KMS-11 (cell line): ENCODE measurements around the gene DAAM2.

Source experiments
- H2AFZ ChIP-seq: fragments of 200-600 bp; sonication (generic); 2 replicates; pipeline ENCODE4 v1.6.1; 2016; ENCODE audit warnings: antibody characterized with exemption, mixed run types, low read depth
- H3K27ac ChIP-seq: fragments of 200-600 bp; sonication (generic); 2 replicates; pipeline ENCODE4 v1.6.1; 2016; ENCODE audit warnings: mild to moderate bottlenecking, mixed run types
- H3K27me3 ChIP-seq: fragments of 200-600 bp; sonication (generic); 2 replicates; pipeline ENCODE4 v1.6.1; 2017; ENCODE audit warnings: mild to moderate bottlenecking, low read depth, mixed run types, moderate library complexity; ENCODE audit not compliant: insufficient read depth
- H3K36me3 ChIP-seq: fragments of 200-600 bp; sonication (generic); 2 replicates; pipeline ENCODE4 v1.6.1; 2017; ENCODE audit warnings: mild to moderate bottlenecking, mixed run types; ENCODE audit not compliant: insufficient read depth
- H3K4me1 ChIP-seq: fragments of 200-600 bp; sonication (generic); 2 replicates; pipeline ENCODE4 v1.6.1; 2016; ENCODE audit warnings: mild to moderate bottlenecking, low read depth, mixed run types; ENCODE audit not compliant: poor library complexity, severe bottlenecking
- H3K4me2 ChIP-seq: fragments of 200-600 bp; sonication (generic); 2 replicates; pipeline ENCODE4 v1.7.0; 2016; ENCODE audit warnings: mild to moderate bottlenecking, mixed run types
- H3K4me3 ChIP-seq: fragments of 200-600 bp; sonication (generic); IDR thresholded peaks from 2 replicates; pipeline ENCODE4 v1.6.1; 2017; ENCODE audit warnings: low read depth, low read length, mixed read lengths; ENCODE audit not compliant: insufficient read depth
- H3K79me2 ChIP-seq: fragments of 200-600 bp; sonication (generic); 2 replicates; pipeline ENCODE4 v1.6.1; 2016; ENCODE audit warnings: low read depth, mixed run types; ENCODE audit not compliant: insufficient read depth
- H3K9ac ChIP-seq: fragments of 200-600 bp; sonication (generic); 2 replicates; pipeline ENCODE4 v1.6.1; 2016; ENCODE audit warnings: mild to moderate bottlenecking, mixed run types
- H4K20me1 ChIP-seq: fragments of 200-600 bp; sonication (generic); 2 replicates; pipeline ENCODE4 v1.6.1; 2016; ENCODE audit warnings: mild to moderate bottlenecking, mixed run types; ENCODE audit not compliant: insufficient read depth
- CTCF ChIP-seq: fragments of 200-600 bp; sonication (generic); conservative IDR thresholded peaks from 2 replicates; pipeline ENCODE4 v1.6.1; 2017; ENCODE audit warnings: low read depth, mild to moderate bottlenecking, antibody characterized with exemption, low read length, moderate library complexity, mixed read lengths

Gene DAAM2

GRCh38 chr6:39873439-39873838, 81.3 kb downstream of the DAAM2 start:
- Histone ChIP-seq H3K9ac (no peak overlapping the region), H3K27me3 (no peaks in the 10 kb centered on the region), H4K20me1 (no peaks in the 10 kb centered on the region), H3K27ac (no peak overlapping the region), H3K4me1 (no peaks in the 10 kb centered on the region), H2AFZ (no peak overlapping the region), H3K36me3 (no peaks in the 10 kb centered on the region), H3K4me3 (no peak overlapping the region), H3K79me2 (no peaks in the 10 kb centered on the region), H3K4me2 (no peak overlapping the region)
- TF ChIP-seq CTCF: no peak

- Histone ChIP-seq H3K27me3 (no peaks in the 10 kb centered on the region), H2AFZ (no peak overlapping the region), H3K9ac (no peak overlapping the region), H3K27ac (no peak overlapping the region), H3K4me2 (no peak overlapping the region), H3K4me1 (no peaks in the 10 kb centered on the region), H3K36me3 (no peaks in the 10 kb centered on the region), H3K4me3 (no peak overlapping the region), H3K79me2 (no peaks in the 10 kb centered on the region), H4K20me1 (no peaks in the 10 kb centered on the region)
- no peak for TF ChIP-seq CTCF
Observed at GRCh38 chr6:39876111-39876510, 83.9 kb downstream of the DAAM2 start.

GRCh38 chr6:39876826-39877225, 84.7 kb downstream of the DAAM2 start:
- Histone ChIP-seq H3K4me3 (no peak overlapping the region), H3K9ac (no peak overlapping the region), H4K20me1 (no peaks in the 10 kb centered on the region), H2AFZ (no peak overlapping the region), H3K4me2 (no peak overlapping the region), H3K27ac (no peak overlapping the region), H3K36me3 (no peaks in the 10 kb centered on the region), H3K79me2 (no peaks in the 10 kb centered on the region), H3K4me1 (no peaks in the 10 kb centered on the region), H3K27me3 (no peaks in the 10 kb centered on the region)
- no peak for TF ChIP-seq CTCF

GRCh38 chr6:39879535-39879934, 87.4 kb downstream of the DAAM2 start:
- H3K27ac ChIP-seq: no peak overlapping the region
- H3K9ac ChIP-seq: no peak overlapping the region
- H3K4me3 ChIP-seq: no peak overlapping the region
- no peaks in the 10 kb centered on the region for H3K27me3 ChIP-seq
- H3K36me3 ChIP-seq: no peaks in the 10 kb centered on the region
- no peaks in the 10 kb centered on the region for H3K4me1 ChIP-seq
- TF ChIP-seq CTCF: no peak
- no peaks in the 10 kb centered on the region for H4K20me1 ChIP-seq
- no peak overlapping the region for H2AFZ ChIP-seq
- H3K4me2 ChIP-seq: no peak overlapping the region
- no peaks in the 10 kb centered on the region for H3K79me2 ChIP-seq

GRCh38 chr6:39880594-39880993, 88.4 kb downstream of the DAAM2 start:
- no peak for TF ChIP-seq CTCF
- Histone ChIP-seq H3K4me1 (no peaks in the 10 kb centered on the region), H3K27ac (no peak overlapping the region), H4K20me1 (no peaks in the 10 kb centered on the region), H3K4me2 (no peak overlapping the region), H3K79me2 (no peaks in the 10 kb centered on the region), H3K4me3 (no peak overlapping the region), H3K27me3 (no peaks in the 10 kb centered on the region), H3K9ac (no peak overlapping the region), H2AFZ (no peak overlapping the region), H3K36me3 (no peaks in the 10 kb centered on the region)
